ENCODE measurements around the gene VAPB.

The VAPB gene

DNA sequence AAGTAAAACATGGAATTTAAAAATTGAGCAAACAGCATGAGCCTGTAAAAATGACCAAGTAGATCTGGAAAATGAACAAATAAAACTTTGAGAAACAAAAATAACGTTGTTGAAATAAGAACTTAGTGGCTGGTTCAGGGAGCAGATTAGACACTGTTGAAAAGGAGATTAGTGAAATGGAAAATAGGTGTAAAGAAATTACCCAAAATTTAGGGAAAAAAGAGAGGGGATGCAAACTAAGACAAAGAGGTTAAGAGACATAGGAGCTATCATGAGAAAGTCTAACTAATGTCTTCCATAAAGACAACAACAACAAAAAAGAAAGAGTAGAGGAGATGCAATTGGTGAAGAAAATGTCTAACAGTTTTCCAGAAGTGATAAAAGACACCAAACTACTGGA lies 97.2 kb downstream of the VAPB start:
- no peak for DNase-seq

GRCh38 chr20:58492074-58492718 lies 103.2 kb downstream of the VAPB start:
- no peak for DNase-seq

DNA sequence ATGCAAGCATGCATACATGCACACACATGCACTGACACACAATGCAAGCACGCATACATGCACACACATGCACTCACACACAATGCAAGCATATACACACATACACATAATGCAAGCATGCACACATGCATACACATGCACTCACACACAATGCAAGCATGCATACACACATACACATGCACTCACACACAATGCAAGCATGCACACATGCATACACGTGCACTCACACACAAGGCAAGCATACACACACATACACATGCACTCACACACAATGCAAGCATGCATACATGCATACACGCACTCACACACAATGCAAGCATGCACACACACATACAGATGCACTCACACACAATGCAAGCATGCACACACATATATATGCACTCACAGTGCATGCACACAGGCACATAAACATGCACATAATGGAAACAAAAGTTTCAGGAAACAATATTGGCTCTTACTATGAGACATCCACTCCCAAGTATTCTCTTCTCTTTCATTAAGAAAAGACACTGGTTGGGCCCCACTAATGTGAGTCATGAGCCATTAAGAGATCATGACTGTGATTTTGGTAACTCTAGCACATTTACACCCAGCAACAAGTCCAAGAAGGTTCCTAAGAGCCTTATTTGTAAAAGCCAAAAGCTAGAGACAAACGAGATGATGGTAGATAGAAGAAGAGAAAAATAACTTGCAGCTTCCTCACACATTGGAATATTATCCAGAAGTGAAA lies 103.9 kb downstream of the VAPB start:
- DNase-seq, result no peak

DNA sequence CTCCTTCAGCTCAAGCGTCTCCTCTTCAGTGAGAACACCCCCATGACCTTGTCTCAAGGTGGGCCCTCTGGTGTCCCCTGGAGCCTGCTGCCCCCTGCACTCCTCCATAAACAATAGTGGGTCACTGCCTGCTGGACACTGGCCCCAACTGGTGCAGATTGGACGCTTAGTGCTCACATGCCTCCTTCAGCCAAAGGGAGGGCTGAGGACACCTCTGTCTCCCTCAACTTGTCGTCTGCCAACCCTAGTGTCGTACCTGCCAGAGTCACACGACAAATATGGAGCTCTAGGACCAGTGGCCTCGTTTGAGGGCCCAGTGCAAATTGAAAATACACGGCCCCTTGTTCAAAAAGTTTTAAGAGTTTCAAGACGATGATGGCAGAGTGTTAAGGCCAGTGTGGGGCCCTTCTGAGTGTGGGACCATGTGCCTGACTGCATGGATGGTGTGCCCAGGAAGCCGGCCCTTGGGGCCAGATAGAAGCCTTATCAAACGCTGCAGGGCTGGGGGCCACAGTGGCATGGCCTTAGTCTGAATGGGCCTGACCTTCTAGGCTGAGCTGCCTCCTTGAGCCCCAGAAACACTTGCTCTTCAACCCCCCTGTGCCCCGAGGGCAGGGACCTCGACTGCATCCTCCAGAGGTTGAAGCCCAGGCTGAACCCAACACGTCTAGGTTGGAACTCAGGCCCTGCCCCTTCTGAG lies 106.0 kb downstream of the VAPB start:
- no peak for DNase-seq

DNA sequence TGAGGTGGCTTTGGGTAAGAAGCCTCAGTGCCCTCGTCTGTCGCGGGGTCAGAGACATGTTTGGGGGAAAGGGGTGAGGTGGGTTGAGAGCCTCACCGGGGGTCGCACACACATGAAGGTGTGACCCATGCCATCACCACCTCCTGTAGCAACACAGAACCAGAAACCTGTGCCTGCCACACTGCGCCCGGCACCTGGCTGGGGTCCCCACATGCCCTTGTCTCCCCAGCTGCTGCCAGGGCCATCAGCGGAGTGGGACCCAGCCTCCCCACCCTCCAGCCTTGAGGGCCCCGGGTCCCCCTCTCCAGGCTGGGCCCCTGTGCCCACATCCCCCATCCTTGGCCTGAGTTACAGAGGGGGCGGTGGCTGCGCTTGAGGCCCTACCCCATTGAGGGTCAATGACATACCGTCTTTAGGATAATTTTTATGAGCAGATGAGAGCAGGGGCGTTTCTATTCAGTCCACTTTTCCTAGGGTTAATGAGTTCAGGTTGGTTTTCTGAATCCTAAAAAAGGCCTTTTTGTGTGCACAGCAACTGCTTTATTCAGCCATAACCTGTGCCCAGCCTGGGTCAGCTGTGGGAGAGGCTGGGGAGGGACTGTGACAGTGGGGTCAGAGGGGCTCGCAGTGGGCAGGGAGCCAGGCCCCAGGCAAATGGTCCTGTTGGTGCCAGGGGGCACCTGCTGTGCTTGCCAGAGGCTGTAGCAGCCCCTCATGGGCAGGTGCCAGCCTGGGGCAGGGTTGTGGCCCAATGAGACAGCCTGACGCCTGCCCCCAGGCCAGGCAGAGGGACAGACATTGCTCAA lies 106.8 kb downstream of the VAPB start:
- no peak for DNase-seq

- no peak for DNase-seq
Observed at GRCh38 chr20:58496429-58496769, 107.4 kb downstream of the VAPB start.

DNA sequence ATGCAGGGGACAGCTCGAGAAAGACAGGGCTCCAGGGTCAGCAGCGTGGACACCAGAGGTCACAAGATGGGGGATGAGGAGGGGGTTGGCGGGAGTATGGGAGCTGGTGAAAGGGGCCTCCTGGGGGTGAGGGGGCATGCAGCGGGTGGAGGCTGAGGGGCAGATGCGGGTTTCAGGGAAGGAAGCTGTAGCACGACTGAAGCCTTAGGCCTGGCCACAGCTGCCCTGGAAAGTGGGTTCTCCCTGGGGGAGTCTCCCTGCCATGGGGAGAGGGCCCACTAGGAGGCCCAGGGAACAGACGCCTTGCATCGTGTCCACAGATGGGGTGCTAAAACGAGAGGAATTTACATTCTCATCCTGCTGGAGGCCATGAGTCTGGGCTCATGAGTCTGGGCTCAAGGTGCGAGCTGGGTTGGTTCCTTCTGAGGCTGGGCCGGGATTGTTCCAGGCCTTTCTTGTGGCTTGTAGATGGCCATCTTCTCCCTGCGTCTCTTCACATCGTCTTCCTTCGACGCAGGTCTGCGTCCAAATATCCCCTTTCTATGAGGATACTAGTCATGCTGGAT lies 108.1 kb downstream of the VAPB start:
- DNase-seq, result no peak

DNA sequence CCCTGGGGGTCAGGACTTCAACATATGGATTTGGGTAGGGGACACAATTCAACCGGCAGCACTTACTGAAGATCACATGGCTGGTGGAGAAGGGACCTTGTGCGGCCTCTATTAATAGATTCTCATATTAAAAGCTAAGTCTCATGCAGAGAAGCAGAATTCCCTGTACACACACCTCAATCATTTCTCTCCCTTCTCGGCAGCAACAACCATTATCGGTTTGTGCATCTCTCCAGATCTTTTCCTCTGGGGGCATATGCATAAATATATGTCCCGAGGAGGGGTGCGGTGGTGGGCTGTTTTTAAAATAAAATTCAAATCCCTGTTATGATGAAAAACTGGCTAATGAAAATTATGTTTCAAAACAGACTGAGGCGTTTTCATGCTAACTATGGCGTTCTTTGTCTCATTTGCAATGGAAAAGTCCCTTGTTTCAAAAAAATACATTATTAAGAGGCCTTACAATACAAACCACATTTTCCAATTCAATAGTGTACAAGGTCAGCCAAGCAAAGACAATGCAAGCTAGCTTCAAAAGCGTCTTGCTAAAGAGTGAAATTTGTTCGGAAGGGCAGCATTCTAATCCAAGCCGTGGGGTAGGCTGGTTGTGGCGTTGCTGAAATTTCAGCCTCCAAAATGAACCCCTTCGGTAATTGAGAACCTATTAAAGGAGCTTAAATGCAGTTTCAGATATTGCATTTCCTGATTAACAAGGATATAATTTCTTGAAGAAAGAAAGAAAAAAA lies 108.9 kb downstream of the VAPB start:
- DNase-seq, result no peak

DNA sequence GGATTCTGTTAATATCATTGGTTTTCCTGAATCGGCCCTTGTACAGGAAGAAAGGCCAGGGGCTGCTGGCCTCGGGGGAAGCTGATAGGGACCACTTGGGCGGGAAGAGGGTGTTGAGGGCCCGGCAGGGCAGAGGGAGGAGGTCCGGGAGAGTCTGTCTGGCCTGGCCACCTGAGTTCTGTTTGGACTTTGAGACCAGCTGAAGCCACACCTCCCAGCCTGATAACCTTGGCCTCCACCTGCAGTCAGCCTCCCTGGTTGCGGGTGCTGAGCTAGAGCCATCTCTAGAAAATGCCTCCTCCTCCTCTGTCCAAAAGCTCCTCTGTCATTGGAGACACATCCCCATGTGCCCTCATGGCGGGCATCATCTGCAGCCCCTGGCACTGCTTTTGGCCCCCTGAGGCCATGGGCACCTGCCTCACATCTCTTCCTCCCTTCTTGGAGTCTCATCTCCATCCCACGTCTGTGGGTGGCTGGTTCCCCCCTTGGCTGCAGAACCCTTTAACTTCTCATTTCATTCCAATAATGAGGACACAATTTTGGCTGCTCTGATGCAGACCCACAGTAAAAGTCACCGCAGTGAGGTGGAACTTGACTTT lies 109.5 kb downstream of the VAPB start:
- DNase-seq, result no peak

- DNase-seq, result no peak
Observed at GRCh38 chr20:58500256-58500655, 111.2 kb downstream of the VAPB start.
